NOMO-1 (cell line): ENCODE data around the gene P3H1.
A peak's percentile ranks its signal among the peaks of the same experiment; 100 is the strongest.
"Not testable (repeated sequence)": the region's sequence is repeated elsewhere in the genome, so short reads cannot be mapped to it uniquely, and the experiment has no call there.

Experiments used
- DNase-seq, 2 experiments: peaks; one replicate each; lab custom pipeline; 2025; ENCODE audit not compliant: unreplicated experiment in 2 of 2; lab: John Stamatoyannopoulos, UW

Gene P3H1

GRCh38 chr1:42773420-42773819 lies 6.6 kb upstream of the P3H1 start:
- no peak for DNase-seq

- no peak for DNase-seq
These were observed 3.0 kb upstream of the P3H1 start for GRCh38 chr1:42769811-42770210.

- DNase-seq = no peak
These were observed 1.3 kb upstream of the P3H1 start for GRCh38 chr1:42768172-42768571.

- DNase-seq = peak in 1 of 2 experiments; percentile 43
These were observed 727 bp upstream of the P3H1 start for GRCh38 chr1:42767510-42768000.

GRCh38 chr1:42765832-42766740 lies 742 bp downstream of the P3H1 start:
- DNase-seq = peak; percentile 11 to 17

GRCh38 chr1:42765269-42765668 lies 1.6 kb downstream of the P3H1 start:
- DNase-seq = no peak

- no peak for DNase-seq
These were observed 4.6 kb downstream of the P3H1 start for GRCh38 chr1:42762269-42762668.

- DNase-seq = no peak
These were observed 5.3 kb downstream of the P3H1 start for GRCh38 chr1:42761567-42761966.

GRCh38 chr1:42759114-42759513 lies 7.7 kb downstream of the P3H1 start:
- DNase-seq = peak; percentile 22 to 44

GRCh38 chr1:42758641-42759040 lies 8.2 kb downstream of the P3H1 start:
- peak; percentile 77 for DNase-seq

- DNase-seq = no peak
These were observed 8.9 kb downstream of the P3H1 start for GRCh38 chr1:42757892-42758275.

GRCh38 chr1:42756956-42757891 lies 9.6 kb downstream of the P3H1 start:
- DNase-seq = peak; percentile 40 to 70

- no peak for DNase-seq
These were observed 13.8 kb downstream of the P3H1 start for GRCh38 chr1:42753070-42753469.

GRCh38 chr1:42752284-42752683 lies 14.5 kb downstream of the P3H1 start:
- DNase-seq = no peak

GRCh38 chr1:42751511-42752070 lies 15.2 kb downstream of the P3H1 start:
- not testable (repeated sequence) for DNase-seq

GRCh38 chr1:42750041-42750440 lies 16.8 kb downstream of the P3H1 start:
- no peak for DNase-seq

GRCh38 chr1:42748461-42749410 lies 18.1 kb downstream of the P3H1 start:
- DNase-seq = peak in 1 of 2 experiments; percentile 21

GRCh38 chr1:42748021-42748420 lies 18.8 kb downstream of the P3H1 start:
- DNase-seq = no peak

- no peak for DNase-seq
These were observed 19.7 kb downstream of the P3H1 start for GRCh38 chr1:42747125-42747524.
